ENCODE measurements around the gene SLC22A2.
"Not testable (repeated sequence)": the region's sequence is repeated elsewhere in the genome, so short reads cannot be mapped to it uniquely, and the experiment has no call there.

- not testable (repeated sequence) for TF ChIP-seq CTCF, POLR2A (IDR thresholded peaks at IDR 0.05)
These were observed 20.9 kb downstream of the SLC22A2 start for GRCh38 chr6:160237597-160238275.

All from tibial nerve (tissue), 3 donors.